Measurements from ENCODE around the gene PRDX3. TPM values are rescaled to one million over a fixed set of nuclear protein-coding genes. Genes with fewer than 3 reads are reported as not detected.
A peak's percentile ranks its signal among the peaks of the same experiment; 100 is the strongest.

PRDX3 gene
- polyA plus RNA-seq, 4 donors: 134 to 222 (median 200) TPM

DNA sequence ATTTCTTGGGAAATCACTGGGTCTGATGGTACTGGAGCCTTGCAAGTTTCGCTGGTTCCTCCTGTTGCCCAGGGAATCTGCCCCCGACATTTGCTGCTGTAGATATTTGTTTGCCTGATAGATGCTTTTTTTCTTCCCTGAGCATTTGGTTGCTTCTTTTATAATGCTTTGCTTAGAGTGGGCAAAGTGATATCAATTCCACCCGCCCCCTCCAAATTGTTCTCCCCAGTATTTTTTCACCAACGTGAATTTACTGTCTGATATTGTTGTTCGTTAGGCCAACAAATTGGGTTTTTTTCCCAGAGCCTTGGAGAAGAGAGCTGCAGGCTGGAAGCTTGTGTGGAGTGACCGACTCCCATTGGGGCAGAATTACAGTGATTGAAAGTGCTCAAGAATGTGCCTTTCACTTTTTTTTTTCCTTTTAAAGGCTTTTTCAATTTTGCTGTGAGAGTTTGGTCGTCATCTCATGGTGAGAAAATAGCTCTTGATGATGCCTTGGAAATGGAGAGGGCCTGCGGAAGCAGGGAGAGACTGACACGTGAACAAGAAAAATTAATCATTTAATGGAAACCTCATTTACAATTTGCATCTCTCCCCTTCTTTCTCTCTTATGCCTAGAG, 31.2 kb upstream of the PRDX3 start:
- no peaks in the 10 kb centered on the region for H3K27me3 ChIP-seq (ENCODE audit: control insufficient read depth in 3 of 3, insufficient read depth in 3 of 3, low read length in 3 of 3)
- 37 to 48% (median 45%) methylated on average over 9 of the region's 9 CpGs for WGBS, 3 donors
- H3K4me3 ChIP-seq (ENCODE audit: low read depth in 1 of 3, low read length in 3 of 3): peak overlapping the region in 2 of 3 donors; percentile 78 to 87
- H3K27ac ChIP-seq (ENCODE audit: low read depth in 1 of 3, low read length in 2 of 3): peak overlapping the region in 2 of 3 donors; percentile 76 to 89
- H3K9me3 ChIP-seq (ENCODE audit: control insufficient read depth in 2 of 2, insufficient read depth in 1 of 2, low read depth in 1 of 2, low read length in 1 of 2): no peaks in the 10 kb centered on the region
- peaks cover 2 to 37% (median 12%) of the 10 kb centered on the region in 3 donors for H3K4me1 ChIP-seq (ENCODE audit: control insufficient read depth in 3 of 3, insufficient read depth in 2 of 3, low read depth in 1 of 3, low read length in 2 of 3)
- DNase-seq (no peak), FAIRE-seq (no peak)
- peaks cover 0 to 12% (median 0%) of the 10 kb centered on the region in 3 donors for H3K36me3 ChIP-seq (ENCODE audit: control insufficient read depth in 3 of 3, insufficient read depth in 2 of 3, low read depth in 1 of 3, low read length in 3 of 3)

DNA sequence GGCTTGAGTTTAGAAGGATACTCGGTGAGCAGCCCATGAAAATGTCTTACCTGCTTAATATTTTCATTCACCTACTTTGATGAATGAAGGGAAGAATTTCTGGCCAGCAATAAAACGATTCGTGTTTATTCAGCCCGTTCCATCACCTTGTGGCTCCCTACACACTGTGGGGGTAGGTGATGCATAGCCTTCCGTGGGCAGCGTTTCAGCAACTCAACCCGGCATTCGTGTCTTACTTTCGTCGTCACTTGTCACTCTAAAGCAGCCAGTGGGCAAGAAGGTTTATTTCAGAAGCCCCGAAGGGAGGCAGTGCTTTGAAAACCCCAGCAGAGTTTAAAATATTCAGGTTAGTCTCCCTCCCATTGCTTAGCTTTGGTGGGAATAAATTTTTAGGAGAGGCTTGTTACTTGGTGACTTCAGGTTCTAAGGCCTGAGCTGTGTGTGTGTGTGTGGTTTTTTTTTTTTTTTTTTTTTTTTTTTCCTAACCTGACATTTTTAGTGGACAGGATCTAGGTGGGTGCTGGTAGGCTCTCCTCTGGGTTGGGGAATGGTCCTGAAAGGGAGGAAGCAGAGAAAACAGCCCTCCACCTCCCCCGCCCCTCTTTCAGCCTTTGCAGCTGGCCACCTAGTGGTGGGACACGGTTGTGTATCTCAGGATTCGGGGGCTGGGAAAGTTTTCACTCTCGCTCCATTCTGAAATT, 30.6 kb upstream of the PRDX3 start:
- no peaks in the 10 kb centered on the region for H3K9me3 ChIP-seq (ENCODE audit: control insufficient read depth in 2 of 2, insufficient read depth in 1 of 2, low read depth in 1 of 2, low read length in 1 of 2)
- DNase-seq (peak; percentile 25 to 80), FAIRE-seq (no peak)
- H3K27me3 ChIP-seq (ENCODE audit: control insufficient read depth in 3 of 3, insufficient read depth in 3 of 3, low read length in 3 of 3): no peaks in the 10 kb centered on the region
- H3K4me3 ChIP-seq (ENCODE audit: low read depth in 1 of 3, low read length in 3 of 3): peak overlapping the region in 2 of 3 donors; percentile 78 to 87
- WGBS, 3 donors: 13 to 33% (median 29%) methylated on average over 15 of the region's 15 CpGs
- peaks cover 0 to 7% (median 0%) of the 10 kb centered on the region in 3 donors for H3K36me3 ChIP-seq (ENCODE audit: control insufficient read depth in 3 of 3, insufficient read depth in 2 of 3, low read depth in 1 of 3, low read length in 3 of 3)
- H3K4me1 ChIP-seq (ENCODE audit: control insufficient read depth in 3 of 3, insufficient read depth in 2 of 3, low read depth in 1 of 3, low read length in 2 of 3): peaks cover 2 to 37% (median 12%) of the 10 kb centered on the region in 3 donors
- H3K27ac ChIP-seq (ENCODE audit: low read depth in 1 of 3, low read length in 2 of 3): peak overlapping the region in 2 of 3 donors; percentile 76 to 89

DNA sequence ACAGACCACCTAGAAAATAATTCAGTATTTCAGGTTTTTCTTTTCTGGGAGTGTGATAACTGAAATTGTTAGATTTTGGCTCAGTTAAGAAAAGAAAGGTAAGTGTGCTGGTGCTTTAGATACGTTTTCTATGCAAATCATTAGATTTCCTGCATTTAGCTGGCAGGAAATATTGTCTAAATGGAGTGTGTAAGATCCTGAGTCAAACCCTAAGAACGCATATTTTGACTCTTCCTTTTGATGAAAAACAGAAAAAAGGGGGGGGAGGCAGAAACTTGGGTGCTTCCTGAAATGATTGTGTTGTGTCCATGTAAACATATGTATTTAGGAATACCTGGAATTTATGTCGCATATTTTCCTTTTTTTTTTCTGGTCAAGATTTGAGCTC, 29.9 kb upstream of the PRDX3 start:
- FAIRE-seq: no peak
- Histone ChIP-seq H3K27ac (ENCODE audit: low read depth in 1 of 3, low read length in 2 of 3) (peak overlapping the region in 2 of 3 donors; percentile 76 to 90), H3K36me3 (ENCODE audit: control insufficient read depth in 3 of 3, insufficient read depth in 2 of 3, low read depth in 1 of 3, low read length in 3 of 3) (peaks cover 0 to 7% (median 0%) of the 10 kb centered on the region in 3 donors), H3K9me3 (ENCODE audit: control insufficient read depth in 2 of 2, insufficient read depth in 1 of 2, low read depth in 1 of 2, low read length in 1 of 2) (no peaks in the 10 kb centered on the region), H3K27me3 (ENCODE audit: control insufficient read depth in 3 of 3, insufficient read depth in 3 of 3, low read length in 3 of 3) (no peaks in the 10 kb centered on the region), H3K4me3 (ENCODE audit: low read depth in 1 of 3, low read length in 3 of 3) (peak overlapping the region; percentile 78 to 97 (median 87)), H3K4me1 (ENCODE audit: control insufficient read depth in 3 of 3, insufficient read depth in 2 of 3, low read depth in 1 of 3, low read length in 2 of 3) (peaks cover 2 to 37% (median 12%) of the 10 kb centered on the region in 3 donors)
- no peak for DNase-seq
- WGBS, 3 donors: 11 to 24% (median 15%) methylated on average over 3 of the region's 3 CpGs

DNA sequence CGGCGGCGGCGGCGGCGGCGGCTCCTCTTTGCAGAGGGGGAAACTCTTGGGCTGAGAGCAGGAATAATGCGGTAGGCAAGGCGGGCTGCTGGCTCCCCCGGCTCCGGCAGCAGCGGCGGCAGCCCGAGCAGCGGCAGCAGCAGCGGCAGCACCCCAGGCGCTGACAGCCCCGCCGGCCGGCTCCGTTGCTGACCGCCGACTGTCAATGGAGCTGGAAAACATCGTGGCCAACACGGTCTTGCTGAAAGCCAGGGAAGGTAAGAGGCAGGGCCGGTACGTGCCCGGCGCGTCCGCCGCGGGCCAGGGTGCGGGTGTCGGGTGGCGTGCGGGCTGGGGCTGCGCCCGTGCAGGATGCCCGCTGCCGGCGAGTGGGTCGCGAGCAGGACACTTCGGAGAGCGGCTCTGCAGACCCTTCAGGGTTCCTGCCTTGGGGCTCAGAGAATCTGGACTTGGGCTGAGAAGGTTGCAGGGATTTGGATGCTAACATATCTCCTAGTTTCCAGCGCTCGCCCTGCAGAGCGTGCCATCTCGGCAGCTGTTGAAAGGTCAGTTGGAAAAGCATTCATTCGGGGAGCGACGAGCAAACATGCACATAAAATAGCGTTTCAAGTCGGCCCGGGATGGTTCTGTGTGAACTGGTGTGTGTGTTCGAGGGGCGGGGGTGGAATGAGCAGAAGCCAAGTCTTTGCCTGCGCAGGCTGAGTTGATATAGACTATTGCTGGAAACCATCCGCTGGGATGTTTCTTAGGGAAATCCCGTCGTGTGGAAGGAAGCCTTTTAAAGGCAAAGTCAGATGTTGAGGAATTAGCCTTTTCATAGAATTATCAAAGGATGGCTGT, 29.3 kb upstream of the PRDX3 start:
- DNase-seq (peak; percentile 54 to 74), FAIRE-seq (no peak)
- H3K9me3 ChIP-seq (ENCODE audit: control insufficient read depth in 2 of 2, insufficient read depth in 1 of 2, low read depth in 1 of 2, low read length in 1 of 2): no peaks in the 10 kb centered on the region
- peak overlapping the region; percentile 76 to 90 (median 84) for H3K27ac ChIP-seq (ENCODE audit: low read depth in 1 of 3, low read length in 2 of 3)
- H3K27me3 ChIP-seq (ENCODE audit: control insufficient read depth in 3 of 3, insufficient read depth in 3 of 3, low read length in 3 of 3): no peaks in the 10 kb centered on the region
- peaks cover 0 to 4% (median 0%) of the 10 kb centered on the region in 3 donors for H3K36me3 ChIP-seq (ENCODE audit: control insufficient read depth in 3 of 3, insufficient read depth in 2 of 3, low read depth in 1 of 3, low read length in 3 of 3)
- peaks cover 2 to 36% (median 12%) of the 10 kb centered on the region in 3 donors for H3K4me1 ChIP-seq (ENCODE audit: control insufficient read depth in 3 of 3, insufficient read depth in 2 of 3, low read depth in 1 of 3, low read length in 2 of 3)
- peak overlapping the region; percentile 78 to 97 (median 87) for H3K4me3 ChIP-seq (ENCODE audit: low read depth in 1 of 3, low read length in 3 of 3)
- WGBS, 3 donors: 0% methylated on average over 45 to 62 of the region's 62 CpGs

DNA sequence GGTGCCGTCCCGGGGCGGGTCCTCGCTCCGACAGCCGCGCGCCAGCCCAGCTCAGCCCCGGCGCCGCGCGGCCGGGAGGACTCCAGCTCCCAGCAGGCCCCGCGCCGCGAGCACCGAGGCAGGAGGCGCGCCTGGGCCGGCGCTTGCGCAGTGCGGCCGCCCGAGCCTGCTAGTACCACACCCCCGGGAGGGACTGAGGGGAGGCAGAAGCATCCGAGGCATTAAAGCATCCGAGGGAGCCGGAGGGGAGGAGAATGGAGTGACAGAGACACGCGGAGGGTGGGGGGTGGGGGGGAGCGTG, 28.7 kb upstream of the PRDX3 start, which contains the start of gene GRK5:
Gene GRK5, plus strand, starts transcription at position 206 of the 301 bp plus-strand sequence. CDS start 347 bp downstream, outside the sequence.
- FAIRE-seq (no peak), DNase-seq (peak; percentile 97 to 98)
- H3K27ac ChIP-seq (ENCODE audit: low read depth in 1 of 3, low read length in 2 of 3): peak within 1 kb of the TSS; percentile 88 to 98 (median 95)
- H3K27me3 ChIP-seq (ENCODE audit: control insufficient read depth in 3 of 3, insufficient read depth in 3 of 3, low read length in 3 of 3): no peaks in the 10 kb centered on the region
- H3K9me3 ChIP-seq (ENCODE audit: control insufficient read depth in 2 of 2, insufficient read depth in 1 of 2, low read depth in 1 of 2, low read length in 1 of 2): no peaks in the 10 kb centered on the region
- peak within 1 kb of the TSS; percentile 78 to 97 (median 87) for H3K4me3 ChIP-seq (ENCODE audit: low read depth in 1 of 3, low read length in 3 of 3)
- 0 to 1% (median 0%) methylated on average over 7 to 34 of the region's 34 CpGs for WGBS, 3 donors
- peaks cover 2 to 32% (median 11%) of the 10 kb centered on the region in 3 donors for H3K4me1 ChIP-seq (ENCODE audit: control insufficient read depth in 3 of 3, insufficient read depth in 2 of 3, low read depth in 1 of 3, low read length in 2 of 3)
- H3K36me3 ChIP-seq (ENCODE audit: control insufficient read depth in 3 of 3, insufficient read depth in 2 of 3, low read depth in 1 of 3, low read length in 3 of 3): no peaks in the 10 kb centered on the region

DNA sequence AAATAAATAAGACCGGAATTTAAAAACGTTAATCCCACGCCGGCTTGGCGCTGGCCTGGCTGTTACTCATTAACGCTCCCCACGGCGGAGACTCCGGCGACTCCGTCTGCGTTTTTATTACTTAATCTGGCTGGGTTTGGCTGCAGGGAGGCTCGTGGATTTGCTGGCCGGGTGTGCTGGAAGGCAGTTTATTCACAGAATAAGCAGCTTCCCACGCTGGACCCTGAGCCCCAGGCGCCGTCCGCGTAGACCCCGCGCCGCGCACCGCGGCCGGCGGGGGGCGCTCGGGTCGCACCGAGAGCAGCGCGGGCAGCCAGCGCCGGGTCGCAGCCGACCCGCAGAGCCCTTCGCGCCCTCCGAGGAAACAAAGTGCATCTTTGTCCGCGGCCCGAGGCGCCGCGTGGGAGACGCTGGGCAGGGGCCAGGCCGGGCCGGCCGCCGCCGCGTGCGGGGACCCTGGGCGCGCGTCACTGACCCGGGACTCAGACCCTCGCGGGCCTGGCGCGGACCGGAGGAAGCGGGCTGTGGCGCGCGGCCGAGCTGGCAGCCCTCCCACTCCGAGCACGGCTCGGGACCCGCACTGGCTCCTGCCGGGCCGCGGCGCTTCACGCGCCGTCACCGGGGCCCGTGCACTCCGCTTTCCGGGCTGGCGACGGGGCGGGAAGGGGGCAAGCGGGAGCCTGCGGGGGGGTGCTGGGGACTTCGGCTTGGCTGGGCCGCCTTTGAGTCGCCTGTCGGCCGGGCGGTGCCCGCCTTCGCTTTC, 28.2 kb upstream of the PRDX3 start:
- Histone ChIP-seq H3K9me3 (ENCODE audit: control insufficient read depth in 2 of 2, insufficient read depth in 1 of 2, low read depth in 1 of 2, low read length in 1 of 2) (no peaks in the 10 kb centered on the region), H3K36me3 (ENCODE audit: control insufficient read depth in 3 of 3, insufficient read depth in 2 of 3, low read depth in 1 of 3, low read length in 3 of 3) (no peaks in the 10 kb centered on the region), H3K4me3 (ENCODE audit: low read depth in 1 of 3, low read length in 3 of 3) (peak overlapping the region; percentile 37 to 87 (median 54)), H3K4me1 (ENCODE audit: control insufficient read depth in 3 of 3, insufficient read depth in 2 of 3, low read depth in 1 of 3, low read length in 2 of 3) (peaks cover 2 to 29% (median 8%) of the 10 kb centered on the region in 3 donors), H3K27me3 (ENCODE audit: control insufficient read depth in 3 of 3, insufficient read depth in 3 of 3, low read length in 3 of 3) (no peaks in the 10 kb centered on the region), H3K27ac (ENCODE audit: low read depth in 1 of 3, low read length in 2 of 3) (peak overlapping the region; percentile 88 to 98 (median 95))
- DNase-seq (peak; percentile 66 to 90), FAIRE-seq (no peak)
- 0 to 1% (median 1%) methylated on average over 61 to 97 of the region's 97 CpGs for WGBS, 3 donors

DNA sequence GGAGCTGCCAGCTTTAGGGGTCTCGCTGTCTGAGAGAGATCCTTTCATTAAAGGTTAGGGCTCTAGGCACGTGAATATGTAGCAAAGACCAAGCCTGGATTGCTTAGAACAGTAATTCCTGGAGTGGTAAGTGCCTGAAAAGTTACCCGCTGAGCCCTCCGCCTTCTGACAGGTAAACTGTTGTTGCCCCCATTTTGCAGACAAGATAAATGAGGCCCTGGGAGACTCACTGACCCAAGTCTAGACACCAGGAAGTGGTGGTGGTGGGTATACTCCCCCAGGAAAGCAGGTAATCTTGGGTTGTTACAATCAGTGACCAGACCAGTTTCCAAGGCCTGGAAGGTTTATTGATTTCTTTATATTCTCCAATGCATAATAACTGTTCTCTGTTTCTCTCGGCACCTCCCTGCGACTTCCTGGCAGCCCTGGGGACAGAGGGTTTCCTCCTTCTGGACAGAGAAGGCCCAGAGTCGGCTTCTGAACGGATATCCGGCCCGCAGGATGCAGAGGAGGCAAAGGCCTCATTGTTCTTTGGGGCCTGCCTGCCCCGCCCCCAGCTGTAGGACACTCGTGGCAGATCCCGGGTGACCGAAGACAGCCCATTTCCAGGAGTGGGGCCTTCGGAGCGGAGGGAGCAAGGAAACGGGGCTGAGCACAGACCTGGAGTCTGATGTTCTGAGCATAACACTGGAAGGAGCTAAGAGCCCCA, 27.4 kb upstream of the PRDX3 start:
- Histone ChIP-seq H3K36me3 (ENCODE audit: control insufficient read depth in 3 of 3, insufficient read depth in 2 of 3, low read depth in 1 of 3, low read length in 3 of 3) (no peaks in the 10 kb centered on the region), H3K9me3 (ENCODE audit: control insufficient read depth in 2 of 2, insufficient read depth in 1 of 2, low read depth in 1 of 2, low read length in 1 of 2) (no peaks in the 10 kb centered on the region), H3K4me1 (ENCODE audit: control insufficient read depth in 3 of 3, insufficient read depth in 2 of 3, low read depth in 1 of 3, low read length in 2 of 3) (peaks cover 2 to 21% (median 3%) of the 10 kb centered on the region in 3 donors), H3K27me3 (ENCODE audit: control insufficient read depth in 3 of 3, insufficient read depth in 3 of 3, low read length in 3 of 3) (no peaks in the 10 kb centered on the region), H3K27ac (ENCODE audit: low read depth in 1 of 3, low read length in 2 of 3) (peak overlapping the region; percentile 88 to 98 (median 95)), H3K4me3 (ENCODE audit: low read depth in 1 of 3, low read length in 3 of 3) (peak overlapping the region in 2 of 3 donors; percentile 37 to 87)
- no peak for FAIRE-seq
- 22 to 27% (median 24%) methylated on average over 17 of the region's 17 CpGs for WGBS, 3 donors
- DNase-seq: peak in 1 of 2 donors; percentile 78
